Measurements from ENCODE around the gene UBE2I. TPM values are rescaled to one million over a fixed set of nuclear protein-coding genes. Genes with fewer than 3 reads are reported as not detected.

Gene UBE2I
- total RNA-seq, 1 experiment from 2014 or later: 229 TPM

DNA sequence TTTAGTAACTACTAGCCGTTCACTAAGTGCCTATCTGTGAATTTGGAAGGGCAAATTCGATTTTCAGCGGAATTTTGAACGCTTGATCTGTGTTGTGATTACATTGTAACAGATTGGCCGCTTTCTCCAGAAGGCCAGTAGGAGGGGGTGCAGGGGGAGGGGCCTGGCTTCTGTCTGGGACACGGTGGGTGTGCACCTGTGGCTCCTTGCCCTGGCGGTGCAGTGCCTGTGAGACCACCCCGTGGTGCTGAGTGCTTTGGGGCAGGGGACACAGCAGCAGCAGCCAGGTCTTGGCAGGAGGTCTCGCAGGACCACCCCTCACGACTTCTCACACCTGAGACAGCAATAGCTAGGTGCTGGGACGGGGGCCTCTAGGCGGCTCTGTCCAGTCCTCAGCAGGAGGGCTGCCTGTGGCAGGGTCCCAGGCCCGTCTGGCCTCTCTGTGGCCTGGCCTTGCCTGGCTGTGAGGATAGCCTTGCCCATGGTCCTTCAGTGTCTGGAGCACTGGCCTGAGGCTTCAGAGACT, 1.8 kb downstream of the UBE2I start (continued):
- TF ChIP-seq ATF6 (CRISPR knock-in tag; IDR thresholded peaks at IDR 0.05): no peak

DNA sequence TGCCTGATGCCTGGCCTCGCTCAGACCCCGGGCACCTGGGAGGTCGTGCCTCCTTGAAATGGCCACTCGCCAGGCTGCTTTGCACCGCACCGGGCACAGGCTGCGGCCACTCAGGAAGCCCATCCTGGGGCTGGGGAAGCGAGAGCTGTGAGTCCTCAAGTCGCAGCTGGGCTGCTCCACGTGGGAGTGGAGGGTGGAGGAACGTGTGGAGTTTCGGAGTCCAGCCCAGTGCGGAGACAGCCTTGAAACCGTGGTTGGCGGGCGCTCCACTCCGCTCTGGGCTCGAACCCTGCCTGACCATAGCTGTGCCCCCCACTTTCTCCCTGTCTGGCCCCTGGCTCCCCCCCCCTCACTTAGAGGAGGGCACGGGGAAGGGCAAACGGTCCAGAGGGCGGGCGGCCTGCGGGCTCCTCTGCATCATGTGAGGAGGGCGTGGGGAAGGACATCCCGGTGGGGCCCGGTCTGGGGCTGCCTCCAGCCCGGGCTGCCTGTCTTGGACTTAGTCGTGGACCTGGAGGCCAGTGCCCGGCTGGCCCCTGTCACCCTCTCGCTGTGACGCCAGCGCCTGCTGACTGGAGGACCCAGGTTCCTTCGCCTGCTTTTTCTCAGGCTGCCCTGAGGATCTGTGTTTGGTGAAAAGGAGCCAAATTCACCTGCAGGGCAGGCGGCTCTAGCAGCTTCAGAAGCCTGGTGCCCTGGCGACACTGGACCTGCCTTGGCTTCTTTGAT, 2.5 kb downstream of the UBE2I start:
- Mint-ChIP-seq H3K27ac (no peak overlapping the region), H3K4me1 (peaks cover 8% of the 10 kb centered on the region), H3K36me3 (peaks cover 27% of the 10 kb centered on the region), H3K27me3 (ENCODE audit: low read depth) (no peaks in the 10 kb centered on the region), H3K4me3 (peak overlapping the region; percentile 90), H3K9me3 (no peaks in the 10 kb centered on the region)
- ATAC-seq: no peak
- CTCF ChIA-PET: interaction anchor here (0.6 to 2.8 kb wide), 4 partner anchors 11 to 68 kb away, joined by 3 to 8 read pairs (median 4); no protein-coding TSS in a partner anchor
- TF ChIP-seq TEAD4 (CRISPR knock-in tag; IDR thresholded peaks at IDR 0.05): no peak
- TF ChIP-seq FOXP1 (CRISPR knock-in tag; IDR thresholded peaks at IDR 0.05; ENCODE audit: borderline replicate concordance): no peak
- TF ChIP-seq, protein P1, sequence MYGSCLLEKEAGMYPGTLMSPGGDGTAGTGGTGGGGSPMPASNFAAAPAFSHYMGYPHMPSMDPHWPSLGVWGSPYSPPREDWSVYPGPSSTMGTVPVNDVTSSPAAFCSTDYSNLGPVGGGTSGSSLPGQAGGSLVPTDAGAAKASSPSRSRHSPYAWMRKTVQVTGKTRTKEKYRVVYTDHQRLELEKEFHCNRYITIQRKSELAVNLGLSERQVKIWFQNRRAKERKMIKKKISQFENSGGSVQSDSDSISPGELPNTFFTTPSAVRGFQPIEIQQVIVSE (CRISPR knock-in tag; IDR thresholded peaks at IDR 0.05; ENCODE audit: borderline replicate concordance): no peak
- TF ChIP-seq USF2 (CRISPR knock-in tag; IDR thresholded peaks at IDR 0.05): no peak
- no peak for TF ChIP-seq NFYB (CRISPR knock-in tag; conservative IDR thresholded peaks at IDR 0.05; ENCODE audit: low read depth)
- TF ChIP-seq FOXK1 (CRISPR knock-in tag; IDR thresholded peaks at IDR 0.05): no peak
- TF ChIP-seq, protein P2, sequence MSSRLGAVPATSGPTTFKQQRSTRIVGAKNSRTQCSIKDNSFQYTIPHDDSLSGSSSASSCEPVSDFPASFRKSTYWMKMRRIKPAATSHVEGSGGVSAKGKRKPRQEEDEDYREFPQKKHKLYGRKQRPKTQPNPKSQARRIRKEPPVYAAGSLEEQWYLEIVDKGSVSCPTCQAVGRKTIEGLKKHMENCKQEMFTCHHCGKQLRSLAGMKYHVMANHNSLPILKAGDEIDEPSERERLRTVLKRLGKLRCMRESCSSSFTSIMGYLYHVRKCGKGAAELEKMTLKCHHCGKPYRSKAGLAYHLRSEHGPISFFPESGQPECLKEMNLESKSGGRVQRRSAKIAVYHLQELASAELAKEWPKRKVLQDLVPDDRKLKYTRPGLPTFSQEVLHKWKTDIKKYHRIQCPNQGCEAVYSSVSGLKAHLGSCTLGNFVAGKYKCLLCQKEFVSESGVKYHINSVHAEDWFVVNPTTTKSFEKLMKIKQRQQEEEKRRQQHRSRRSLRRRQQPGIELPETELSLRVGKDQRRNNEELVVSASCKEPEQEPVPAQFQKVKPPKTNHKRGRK (CRISPR knock-in tag; IDR thresholded peaks at IDR 0.05; ENCODE audit: borderline replicate concordance): no peak
- no peak for TF ChIP-seq JUN (CRISPR knock-in tag; IDR thresholded peaks at IDR 0.05)
- no peak for TF ChIP-seq ATF3 (CRISPR knock-in tag; conservative IDR thresholded peaks at IDR 0.05)
- no peak for TF ChIP-seq SMAD4 (CRISPR knock-in tag; IDR thresholded peaks at IDR 0.05)
- POLR2A ChIA-PET: no interaction called here
- no peak for DNase-seq (ENCODE audit: low spot score)

DNA sequence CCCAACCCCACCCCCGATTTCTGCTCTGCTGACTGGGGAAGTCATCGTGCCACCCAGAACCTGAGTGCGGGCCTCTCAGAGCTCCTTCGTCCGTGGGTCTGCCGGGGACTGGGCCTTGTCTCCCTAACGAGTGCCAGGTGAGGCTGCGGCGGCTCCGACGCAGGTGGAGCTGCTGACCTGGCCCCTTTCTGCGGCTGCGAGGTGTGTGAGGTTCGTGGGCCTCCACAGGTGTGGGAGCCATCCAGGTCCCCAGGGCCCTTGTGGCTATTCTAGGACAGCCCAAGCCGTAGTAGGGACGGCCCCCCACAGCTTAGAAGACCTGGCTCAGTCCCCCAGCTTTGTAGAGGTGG, 3.0 kb downstream of the UBE2I start:
- peaks cover 8% of the 10 kb centered on the region for H3K4me1 Mint-ChIP-seq
- ChIA-PET CTCF (interaction anchor here (0.9 to 2.8 kb wide), 3 partner anchors 12 to 22 kb away, joined by 3 to 8 read pairs (median 5); no protein-coding TSS in a partner anchor), POLR2A (no interaction called here)
- DNase-seq (ENCODE audit: low spot score) (no peak), ATAC-seq (no peak)
- H3K27me3 Mint-ChIP-seq (ENCODE audit: low read depth): no peaks in the 10 kb centered on the region
- peaks cover 33% of the 10 kb centered on the region for H3K36me3 Mint-ChIP-seq
- H3K9me3 Mint-ChIP-seq: no peaks in the 10 kb centered on the region
- TF ChIP-seq, protein P3, sequence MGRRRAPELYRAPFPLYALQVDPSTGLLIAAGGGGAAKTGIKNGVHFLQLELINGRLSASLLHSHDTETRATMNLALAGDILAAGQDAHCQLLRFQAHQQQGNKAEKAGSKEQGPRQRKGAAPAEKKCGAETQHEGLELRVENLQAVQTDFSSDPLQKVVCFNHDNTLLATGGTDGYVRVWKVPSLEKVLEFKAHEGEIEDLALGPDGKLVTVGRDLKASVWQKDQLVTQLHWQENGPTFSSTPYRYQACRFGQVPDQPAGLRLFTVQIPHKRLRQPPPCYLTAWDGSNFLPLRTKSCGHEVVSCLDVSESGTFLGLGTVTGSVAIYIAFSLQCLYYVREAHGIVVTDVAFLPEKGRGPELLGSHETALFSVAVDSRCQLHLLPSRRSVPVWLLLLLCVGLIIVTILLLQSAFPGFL (CRISPR knock-in tag; IDR thresholded peaks at IDR 0.05; ENCODE audit: borderline replicate concordance): no peak
- TF ChIP-seq OVOL2 (CRISPR knock-in tag; IDR thresholded peaks at IDR 0.05; ENCODE audit: borderline replicate concordance) (no peak), CTCF (IDR thresholded peaks at IDR 0.05) (no peak), GABPB1 (CRISPR knock-in tag; IDR thresholded peaks at IDR 0.05) (no peak), JUN (CRISPR knock-in tag; IDR thresholded peaks at IDR 0.05) (no peak), SMAD3 (CRISPR knock-in tag; IDR thresholded peaks at IDR 0.05; ENCODE audit: borderline replicate concordance) (no peak), FOXP1 (CRISPR knock-in tag; IDR thresholded peaks at IDR 0.05; ENCODE audit: borderline replicate concordance) (no peak), NFYB (CRISPR knock-in tag; conservative IDR thresholded peaks at IDR 0.05; ENCODE audit: low read depth) (no peak), FOXK1 (CRISPR knock-in tag; IDR thresholded peaks at IDR 0.05) (no peak), ZNF121 (CRISPR knock-in tag; IDR thresholded peaks at IDR 0.05) (no peak), ATF6 (CRISPR knock-in tag; IDR thresholded peaks at IDR 0.05) (no peak), PRRX2 (CRISPR knock-in tag; IDR thresholded peaks at IDR 0.05) (no peak), SMAD4 (CRISPR knock-in tag; IDR thresholded peaks at IDR 0.05) (no peak)
- TF ChIP-seq, protein P4, sequence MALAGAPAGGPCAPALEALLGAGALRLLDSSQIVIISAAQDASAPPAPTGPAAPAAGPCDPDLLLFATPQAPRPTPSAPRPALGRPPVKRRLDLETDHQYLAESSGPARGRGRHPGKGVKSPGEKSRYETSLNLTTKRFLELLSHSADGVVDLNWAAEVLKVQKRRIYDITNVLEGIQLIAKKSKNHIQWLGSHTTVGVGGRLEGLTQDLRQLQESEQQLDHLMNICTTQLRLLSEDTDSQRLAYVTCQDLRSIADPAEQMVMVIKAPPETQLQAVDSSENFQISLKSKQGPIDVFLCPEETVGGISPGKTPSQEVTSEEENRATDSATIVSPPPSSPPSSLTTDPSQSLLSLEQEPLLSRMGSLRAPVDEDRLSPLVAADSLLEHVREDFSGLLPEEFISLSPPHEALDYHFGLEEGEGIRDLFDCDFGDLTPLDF (CRISPR knock-in tag; IDR thresholded peaks at IDR 0.05): no peak
- peak overlapping the region; percentile 77; the same call in 1 of the 2 replicates for H3K27ac Mint-ChIP-seq
- H3K4me3 Mint-ChIP-seq: no peak overlapping the region

Data from WTC11 (cell line).